G401.6 (cell line): ENCODE data around the gene SHMT2.

Experiments used
- FAIRE-seq: peaks from 2 replicates; lab custom pipeline; 2012; peaks lifted over from hg19 to GRCh38; lab: Jason Lieb, UNC

The SHMT2 gene

GRCh38 chr12:57240066-57240921 is 10.8 kb downstream of the SHMT2 start:
- no peak for FAIRE-seq

DNA sequence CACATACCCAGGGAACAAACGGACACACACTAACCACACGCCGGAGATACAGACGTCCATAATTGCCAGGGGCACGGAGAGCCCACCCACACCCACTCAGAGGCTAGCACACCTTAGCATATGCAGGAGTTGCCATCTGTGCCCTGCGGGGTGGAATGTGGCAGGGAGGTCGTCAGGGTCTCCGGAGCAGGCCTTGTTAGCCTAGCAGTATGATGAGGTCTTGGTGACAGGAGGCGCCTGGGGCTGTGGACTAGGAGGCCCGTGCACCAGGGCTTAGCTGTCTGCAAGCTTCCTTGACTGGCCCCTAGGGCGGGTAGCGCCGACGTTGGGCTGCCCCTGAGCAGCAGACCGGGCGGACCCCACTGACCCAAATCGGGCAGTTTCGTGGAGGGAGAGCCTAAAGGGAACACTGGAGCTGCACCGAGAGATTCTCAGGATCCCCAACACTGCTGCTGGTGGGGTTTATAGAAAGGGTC is 11.5 kb downstream of the SHMT2 start:
- FAIRE-seq: no peak

- FAIRE-seq: no peak
These were observed 12.1 kb downstream of the SHMT2 start for GRCh38 chr12:57241402-57242310.

GRCh38 chr12:57242329-57242690 is 12.8 kb downstream of the SHMT2 start:
- no peak for FAIRE-seq

DNA sequence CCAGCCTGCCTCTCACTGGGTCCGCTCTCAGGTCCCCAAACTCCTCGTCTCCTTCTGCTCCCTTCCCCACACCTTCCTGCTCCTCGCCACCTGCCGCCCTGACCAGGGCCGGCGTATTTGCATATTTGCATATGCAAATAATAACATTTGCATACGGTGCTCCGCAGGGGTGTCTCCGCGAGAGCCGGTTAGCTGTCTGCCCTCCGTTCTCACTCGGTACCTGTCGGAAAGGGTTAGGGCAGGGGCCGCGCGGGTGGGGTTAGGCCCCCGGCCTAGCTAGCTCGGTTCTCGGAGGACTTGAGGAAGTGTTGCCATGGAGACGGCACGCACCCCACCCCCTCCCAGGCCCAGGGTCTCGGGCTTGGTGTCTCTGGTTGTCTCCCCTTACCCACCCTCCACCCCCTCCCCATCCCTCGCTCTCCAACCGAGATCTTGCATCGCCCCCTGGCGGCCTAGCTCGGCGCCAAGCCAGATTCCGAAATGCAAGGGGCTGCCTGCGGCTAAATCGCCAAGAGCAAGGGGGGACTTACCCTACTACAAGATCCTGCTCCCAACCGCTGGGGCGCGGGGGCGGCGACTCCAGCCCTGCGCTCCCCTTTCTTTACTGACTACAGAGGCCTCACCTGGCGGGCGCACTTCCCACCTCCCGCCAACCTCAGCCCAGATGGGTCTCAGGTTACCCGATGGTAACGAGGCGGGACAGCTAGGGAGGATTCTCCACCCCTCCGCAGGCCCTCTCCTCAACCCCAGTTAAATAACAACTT is 13.4 kb downstream of the SHMT2 start:
- no peak for FAIRE-seq

DNA sequence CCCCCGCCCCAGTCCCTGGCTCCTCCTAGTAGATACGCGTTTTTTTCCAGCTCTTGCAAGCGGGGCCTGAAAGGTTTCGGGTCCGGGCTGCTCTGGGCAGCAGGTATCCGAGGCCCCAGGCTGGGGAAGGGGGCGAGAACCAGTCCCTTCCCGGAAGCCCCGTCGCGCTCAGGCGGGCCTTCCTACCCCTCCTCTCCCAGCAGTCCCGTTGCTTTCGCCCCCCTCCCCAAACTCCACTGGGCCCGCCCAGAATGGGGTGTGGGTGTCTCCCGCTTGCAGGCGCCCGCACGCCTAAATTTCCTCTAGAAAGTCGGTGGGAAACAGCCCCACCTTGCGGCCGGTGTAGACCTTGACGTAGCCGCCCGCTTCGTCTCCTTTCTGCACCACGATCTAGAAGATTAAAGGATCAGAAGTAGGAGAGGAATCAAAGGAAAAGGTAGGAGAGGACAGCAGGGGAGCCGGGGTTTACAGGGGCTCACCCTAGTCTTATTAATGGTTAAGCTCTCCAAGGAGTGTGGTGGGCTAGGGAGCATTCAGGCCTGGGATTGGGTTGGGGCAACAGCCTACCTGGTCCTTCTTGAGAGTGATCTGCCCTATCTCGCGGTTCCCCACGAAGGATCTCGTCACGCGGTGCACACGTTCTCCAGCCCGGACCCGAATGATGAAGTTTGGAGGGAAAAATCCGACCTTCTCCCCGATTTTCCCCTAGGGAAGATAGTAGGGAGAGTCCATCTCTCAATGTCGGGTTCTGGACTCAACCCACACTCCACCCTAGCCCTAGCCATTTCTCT is 14.2 kb downstream of the SHMT2 start:
- no peak for FAIRE-seq

- no peak for FAIRE-seq
These were observed 14.8 kb downstream of the SHMT2 start for GRCh38 chr12:57244312-57244696.

GRCh38 chr12:57247041-57247440 is 17.5 kb downstream of the SHMT2 start:
- FAIRE-seq: no peak

- no peak for FAIRE-seq
These were observed 19.6 kb downstream of the SHMT2 start for GRCh38 chr12:57248934-57249742.

GRCh38 chr12:57250541-57250940 is 21.0 kb downstream of the SHMT2 start:
- no peak for FAIRE-seq

- no peak for FAIRE-seq
These were observed 21.4 kb downstream of the SHMT2 start, which contains the start of gene STAC3 for GRCh38 chr12:57250956-57251355. Gene STAC3 (minus strand): TSS chr12:57251187. CDS start chr12:57249636, 1,551 bp downstream.

GRCh38 chr12:57254506-57255280 is 25.2 kb downstream of the SHMT2 start:
- FAIRE-seq: no peak

DNA sequence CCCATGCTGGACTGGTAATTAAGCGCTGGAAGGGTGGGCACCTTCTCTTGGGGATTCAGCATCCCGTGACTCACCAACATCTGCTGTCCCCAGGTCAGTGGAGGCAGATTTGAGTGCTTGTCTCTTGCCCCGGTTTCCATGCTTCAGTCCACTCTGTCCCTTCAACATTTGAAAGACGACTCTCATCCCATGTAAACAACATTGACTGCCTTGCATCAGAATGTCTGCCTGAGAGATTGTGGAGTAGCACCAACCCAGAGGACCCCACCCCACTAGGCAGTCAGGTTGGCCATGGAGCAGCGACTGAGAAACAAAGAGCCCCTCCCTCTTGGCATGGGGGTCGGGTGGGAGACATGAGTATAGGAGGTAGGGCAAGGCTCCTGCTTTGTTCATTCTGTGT is 26.4 kb downstream of the SHMT2 start:
- no peak for FAIRE-seq

DNA sequence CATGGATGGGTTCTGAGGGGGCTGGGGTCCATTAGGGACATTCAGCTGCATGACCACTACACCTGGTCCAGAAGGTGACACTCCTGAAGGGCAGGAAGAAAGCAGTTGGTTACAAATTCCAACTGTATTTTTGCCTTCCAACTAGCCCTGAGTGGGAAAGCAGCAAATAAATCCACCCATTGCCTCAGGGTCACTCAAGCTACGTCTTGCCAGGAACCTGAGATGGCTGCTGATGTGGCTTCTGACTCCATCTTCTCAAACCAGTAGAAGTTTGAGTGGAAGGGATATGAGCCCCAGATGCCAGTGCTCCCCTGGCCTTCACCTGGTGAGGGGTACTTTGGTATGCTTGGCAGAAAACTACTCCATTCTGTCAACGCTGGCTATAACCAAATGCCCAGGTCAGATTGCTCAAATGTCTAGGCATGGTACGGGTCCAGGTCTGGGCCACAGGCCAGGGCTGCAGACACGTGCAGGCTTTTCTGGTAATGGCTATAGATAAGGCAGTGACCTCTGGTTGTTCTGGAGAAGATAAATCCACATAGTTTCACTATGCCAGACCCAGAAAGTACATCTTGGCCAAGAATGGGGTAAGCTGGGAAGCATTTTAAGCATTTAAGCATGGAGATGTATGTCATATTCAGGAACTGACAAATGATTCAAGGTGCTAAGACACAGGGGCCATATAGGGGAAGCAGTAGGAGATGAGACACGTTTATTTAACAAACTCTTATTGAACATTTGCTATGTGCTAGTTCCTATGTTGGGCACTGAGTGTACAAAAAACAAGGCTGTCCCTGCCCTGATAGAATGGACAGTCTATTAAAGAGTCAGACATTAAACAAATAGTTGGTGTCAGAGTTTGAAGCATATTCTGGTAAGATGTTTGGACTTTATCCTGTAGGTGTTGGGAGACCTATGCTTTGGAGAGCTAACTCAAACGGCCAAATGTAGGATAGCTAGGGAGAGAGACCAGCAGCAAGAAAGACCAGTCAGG is 29.8 kb downstream of the SHMT2 start:
- FAIRE-seq: no peak

- no peak for FAIRE-seq
These were observed 30.9 kb downstream of the SHMT2 start for GRCh38 chr12:57260366-57260765.

DNA sequence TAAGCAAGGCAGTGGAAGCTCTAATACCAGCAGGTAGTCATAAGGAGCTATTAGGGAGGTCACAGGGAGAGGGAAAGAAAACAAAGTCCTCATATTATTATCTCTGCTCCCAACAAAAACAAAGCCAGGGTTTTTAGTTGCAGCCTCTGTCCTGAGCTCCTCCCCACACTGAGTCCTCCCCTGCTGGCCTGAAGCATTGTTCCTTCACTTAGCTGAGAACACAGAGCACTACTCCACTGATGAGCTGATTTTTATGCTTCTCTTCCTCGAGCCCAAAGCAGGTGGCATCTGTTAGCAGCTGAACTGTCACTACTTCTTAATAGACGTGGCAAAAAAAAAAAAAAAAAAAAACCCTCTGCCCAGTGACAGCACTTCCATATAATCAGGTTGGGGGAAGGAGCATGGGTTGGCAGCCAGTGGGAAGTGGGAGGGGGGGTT is 31.9 kb downstream of the SHMT2 start:
- no peak for FAIRE-seq

DNA sequence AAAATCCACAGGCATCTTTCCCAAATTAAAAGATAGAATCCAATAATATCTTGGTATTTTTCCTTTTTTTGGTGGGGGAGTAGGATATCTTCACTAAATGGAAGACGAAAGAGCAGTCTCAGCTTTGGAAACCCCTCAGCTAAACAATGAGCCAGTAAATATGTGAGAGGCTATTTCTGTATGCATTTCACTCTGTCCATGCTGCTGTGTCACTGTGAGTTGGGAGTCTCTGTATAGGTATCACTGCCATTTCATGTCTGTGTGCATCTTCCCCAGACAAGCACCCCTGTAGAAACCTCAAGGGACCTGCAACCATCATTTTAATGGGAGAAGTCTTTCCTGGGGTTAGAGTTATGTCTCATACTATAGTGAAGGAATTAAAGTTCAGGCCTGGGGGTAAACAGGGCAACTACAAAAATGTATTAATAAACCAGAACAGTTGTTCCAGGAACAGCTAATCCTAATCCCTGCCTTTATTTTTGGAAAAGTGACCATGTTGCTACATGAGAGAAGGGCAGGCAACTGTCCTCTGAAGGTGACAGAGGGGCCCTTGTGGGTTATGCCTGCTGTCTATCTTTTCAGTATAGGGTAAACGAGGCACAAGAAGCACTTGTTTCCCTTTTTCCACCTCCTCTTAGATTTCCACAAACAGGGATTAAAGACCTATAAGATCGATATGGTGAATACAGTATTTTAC is 32.8 kb downstream of the SHMT2 start:
- FAIRE-seq: no peak

DNA sequence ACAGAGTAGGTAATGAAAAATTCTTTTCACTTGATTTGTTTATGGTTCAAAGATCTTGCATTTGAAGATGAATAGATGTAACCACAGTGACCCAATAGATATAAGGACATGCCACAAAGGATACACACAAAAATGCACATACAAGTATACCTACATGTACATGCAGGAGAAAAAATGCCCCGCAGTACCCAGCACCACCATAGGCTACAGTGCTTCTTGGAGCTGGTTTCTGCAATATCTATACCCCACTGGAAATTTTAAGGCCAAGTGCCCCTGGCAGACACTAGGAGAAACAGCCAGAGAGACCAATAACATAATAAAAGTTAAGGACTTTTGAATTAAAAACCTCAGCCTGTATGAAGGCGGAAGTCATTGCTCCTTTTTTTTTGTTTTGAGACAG is 33.6 kb downstream of the SHMT2 start:
- no peak for FAIRE-seq
